ENCODE measurements around the gene RNU1-2. TPM values are rescaled to one million over a fixed set of nuclear protein-coding genes. Genes with fewer than 3 reads are reported as not detected.
A peak's percentile ranks its signal among the peaks of the same experiment; 100 is the strongest.
"Not testable (repeated sequence)": the region's sequence is repeated elsewhere in the genome, so short reads cannot be mapped to it uniquely, and the experiment has no call there.

Gene RNU1-2
- total RNA-seq, 1 donor, result under 0.01 TPM

DNA sequence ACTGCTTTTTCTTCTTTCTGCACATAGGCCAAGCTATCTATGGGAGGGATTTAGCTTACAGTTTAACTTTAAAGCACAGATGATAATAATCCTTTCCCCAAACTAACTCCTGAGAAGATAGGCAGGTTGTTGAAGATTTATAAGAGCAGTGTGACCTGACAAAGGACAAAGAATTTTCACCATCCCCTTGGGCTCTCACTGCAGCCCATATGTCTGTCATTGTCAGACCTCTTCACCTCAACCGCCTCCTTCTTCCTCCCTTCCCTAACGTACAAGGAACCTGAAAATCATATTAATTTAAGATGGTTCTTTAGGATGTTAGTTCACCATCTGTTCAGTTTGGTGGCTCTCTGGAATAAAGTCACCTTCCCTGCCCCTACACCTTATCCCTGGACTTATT, 5.0 kb downstream of the RNU1-2 start:
- TF ChIP-seq, protein P1, sequence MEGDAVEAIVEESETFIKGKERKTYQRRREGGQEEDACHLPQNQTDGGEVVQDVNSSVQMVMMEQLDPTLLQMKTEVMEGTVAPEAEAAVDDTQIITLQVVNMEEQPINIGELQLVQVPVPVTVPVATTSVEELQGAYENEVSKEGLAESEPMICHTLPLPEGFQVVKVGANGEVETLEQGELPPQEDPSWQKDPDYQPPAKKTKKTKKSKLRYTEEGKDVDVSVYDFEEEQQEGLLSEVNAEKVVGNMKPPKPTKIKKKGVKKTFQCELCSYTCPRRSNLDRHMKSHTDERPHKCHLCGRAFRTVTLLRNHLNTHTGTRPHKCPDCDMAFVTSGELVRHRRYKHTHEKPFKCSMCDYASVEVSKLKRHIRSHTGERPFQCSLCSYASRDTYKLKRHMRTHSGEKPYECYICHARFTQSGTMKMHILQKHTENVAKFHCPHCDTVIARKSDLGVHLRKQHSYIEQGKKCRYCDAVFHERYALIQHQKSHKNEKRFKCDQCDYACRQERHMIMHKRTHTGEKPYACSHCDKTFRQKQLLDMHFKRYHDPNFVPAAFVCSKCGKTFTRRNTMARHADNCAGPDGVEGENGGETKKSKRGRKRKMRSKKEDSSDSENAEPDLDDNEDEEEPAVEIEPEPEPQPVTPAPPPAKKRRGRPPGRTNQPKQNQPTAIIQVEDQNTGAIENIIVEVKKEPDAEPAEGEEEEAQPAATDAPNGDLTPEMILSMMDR (IDR thresholded peaks at IDR 0.05; ENCODE audit: insufficient read depth, low read length), result peak; percentile 15
- H3K4me3 ChIP-seq (ENCODE audit: low read depth, low read length), result no peak overlapping the region
- DNase-seq (ENCODE audit: low read depth), result no peak

DNA sequence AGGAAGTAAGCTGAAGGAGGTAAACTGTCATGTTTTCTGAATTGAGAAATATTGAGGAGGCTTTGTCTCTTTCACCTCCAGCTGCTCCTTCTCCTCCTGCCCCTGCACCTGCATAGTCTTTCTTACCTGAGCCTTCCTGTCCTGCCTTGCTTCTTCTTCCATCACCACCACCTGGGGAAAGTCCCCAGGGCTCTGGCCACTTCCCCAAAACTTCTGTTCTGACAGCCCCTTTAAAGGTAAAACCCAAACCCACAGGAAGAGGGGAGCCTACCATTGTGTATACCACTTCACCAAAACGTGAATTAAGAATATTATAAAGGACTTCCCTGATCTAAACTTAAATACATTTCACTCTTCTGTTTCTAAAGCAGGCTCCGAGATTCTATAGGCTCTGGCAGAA, 5.6 kb downstream of the RNU1-2 start:
- DNase-seq (ENCODE audit: low read depth); H3K4me3 ChIP-seq (ENCODE audit: low read depth, low read length): not testable (repeated sequence)

DNA sequence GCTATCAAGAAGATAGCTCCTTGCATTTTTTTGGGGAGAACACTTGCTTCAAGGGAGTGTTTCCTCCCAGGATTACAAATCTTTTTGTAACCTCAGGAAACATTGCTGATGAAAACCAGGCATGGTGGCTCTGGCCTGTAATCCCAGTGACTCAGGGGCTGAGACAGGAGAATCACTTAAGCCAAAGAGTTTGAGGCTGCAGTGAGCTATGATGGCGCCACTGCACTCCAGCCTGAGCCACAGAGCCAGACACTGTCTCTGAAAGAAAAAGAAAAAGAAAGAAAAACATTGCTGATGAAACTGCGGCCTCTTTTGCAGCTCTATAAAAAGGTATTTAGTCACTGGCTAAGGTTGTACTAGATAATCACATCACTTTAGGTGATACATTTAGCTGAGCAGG, 7.3 kb downstream of the RNU1-2 start:
- no peak overlapping the region for H3K4me3 ChIP-seq (ENCODE audit: low read depth, low read length)
- peak; percentile 84 for DNase-seq (ENCODE audit: low read depth)
- TF ChIP-seq, protein P1 (IDR thresholded peaks at IDR 0.05; ENCODE audit: insufficient read depth, low read length), result no peak

DNA sequence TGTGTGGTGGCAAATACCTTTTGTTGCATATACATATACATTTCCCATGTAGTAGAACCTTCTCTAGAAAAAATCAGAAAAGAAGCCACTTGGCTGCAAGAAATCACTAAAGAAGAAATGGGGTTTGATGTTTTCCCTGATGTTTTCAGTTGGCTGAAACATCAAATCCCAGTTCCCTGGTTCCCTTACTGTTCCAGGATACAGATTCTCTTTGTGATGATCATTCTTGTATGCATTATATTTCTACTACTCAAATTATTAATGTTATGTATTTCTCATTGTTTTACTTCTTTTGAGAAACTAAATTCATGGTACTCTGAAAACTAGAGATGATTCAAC, 7.6 kb downstream of the RNU1-2 start:
- no peak for DNase-seq (ENCODE audit: low read depth)
- TF ChIP-seq, protein P1 (IDR thresholded peaks at IDR 0.05; ENCODE audit: insufficient read depth, low read length), result no peak
- no peak overlapping the region for H3K4me3 ChIP-seq (ENCODE audit: low read depth, low read length)

DNA sequence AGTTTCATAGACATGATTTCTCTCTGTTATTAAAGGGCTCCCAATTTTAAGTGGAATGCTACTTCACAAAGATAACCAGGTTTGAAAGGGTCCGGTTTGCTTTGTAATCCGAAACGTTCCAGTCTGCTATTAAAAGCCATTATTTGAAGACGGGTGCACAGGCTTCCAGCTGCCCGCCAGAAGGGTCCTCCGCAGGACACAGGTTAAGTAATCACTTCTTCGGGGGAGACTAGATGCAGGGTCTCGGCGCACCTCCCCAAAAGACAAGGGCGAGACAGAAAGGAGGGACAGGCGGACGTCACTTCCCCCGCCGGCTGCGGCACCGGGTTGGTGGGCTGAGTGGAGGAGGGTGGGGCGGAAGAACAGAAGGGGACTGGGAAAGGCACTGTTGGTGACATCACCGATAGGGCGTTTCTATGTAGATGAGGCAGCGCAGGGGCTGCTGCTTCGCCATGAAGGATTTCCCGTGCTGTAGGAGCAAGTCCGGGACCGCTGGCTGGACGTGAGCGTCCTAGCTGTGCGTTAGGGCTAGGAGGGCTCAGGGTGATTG, 8.9 kb downstream of the RNU1-2 start:
- peak; percentile 99 for DNase-seq (ENCODE audit: low read depth)
- TF ChIP-seq, protein P1 (IDR thresholded peaks at IDR 0.05; ENCODE audit: insufficient read depth, low read length), result no peak
- H3K4me3 ChIP-seq (ENCODE audit: low read depth, low read length), result peak overlapping the region; percentile 70

DNA sequence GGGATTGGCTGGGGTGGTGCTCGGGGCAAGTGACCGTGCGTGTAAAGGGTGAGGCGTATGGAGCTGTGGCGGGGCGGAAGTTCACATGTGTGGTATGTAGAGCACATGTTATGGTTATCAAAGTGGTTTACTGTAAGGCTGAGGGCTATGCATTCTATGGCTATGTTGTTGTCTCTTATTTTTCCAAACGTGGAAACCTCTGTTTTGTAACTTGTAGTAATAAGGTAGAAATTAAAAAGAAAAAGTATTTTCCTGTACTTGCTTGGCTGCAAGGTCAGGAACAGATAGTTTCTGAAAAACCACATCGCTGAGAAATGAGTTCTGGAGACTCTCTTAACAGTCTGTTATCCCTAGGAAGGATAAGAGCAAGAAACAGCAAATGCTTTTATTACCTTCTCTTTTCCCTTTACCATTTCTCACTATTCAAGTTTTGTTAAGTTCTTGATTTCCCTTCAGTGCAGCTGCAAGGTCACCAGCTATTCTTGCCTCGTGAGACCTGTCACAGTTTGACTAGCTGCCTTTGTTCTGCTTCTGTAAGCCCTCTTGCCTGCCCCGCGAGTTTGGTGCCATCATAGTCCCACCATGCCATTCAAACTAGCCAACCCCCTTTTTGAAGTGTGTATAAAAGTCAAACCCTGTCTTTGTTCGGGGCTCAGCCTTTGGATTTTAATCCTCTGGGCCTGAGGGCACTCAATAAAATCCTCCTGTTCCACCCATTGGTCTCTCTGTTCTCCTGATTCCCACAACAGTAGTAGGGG, 9.5 kb downstream of the RNU1-2 start:
- TF ChIP-seq, protein P1 (IDR thresholded peaks at IDR 0.05; ENCODE audit: insufficient read depth, low read length), result no peak
- DNase-seq (ENCODE audit: low read depth), result peak; percentile 98
- H3K4me3 ChIP-seq (ENCODE audit: low read depth, low read length), result peak overlapping the region; percentile 70

DNA sequence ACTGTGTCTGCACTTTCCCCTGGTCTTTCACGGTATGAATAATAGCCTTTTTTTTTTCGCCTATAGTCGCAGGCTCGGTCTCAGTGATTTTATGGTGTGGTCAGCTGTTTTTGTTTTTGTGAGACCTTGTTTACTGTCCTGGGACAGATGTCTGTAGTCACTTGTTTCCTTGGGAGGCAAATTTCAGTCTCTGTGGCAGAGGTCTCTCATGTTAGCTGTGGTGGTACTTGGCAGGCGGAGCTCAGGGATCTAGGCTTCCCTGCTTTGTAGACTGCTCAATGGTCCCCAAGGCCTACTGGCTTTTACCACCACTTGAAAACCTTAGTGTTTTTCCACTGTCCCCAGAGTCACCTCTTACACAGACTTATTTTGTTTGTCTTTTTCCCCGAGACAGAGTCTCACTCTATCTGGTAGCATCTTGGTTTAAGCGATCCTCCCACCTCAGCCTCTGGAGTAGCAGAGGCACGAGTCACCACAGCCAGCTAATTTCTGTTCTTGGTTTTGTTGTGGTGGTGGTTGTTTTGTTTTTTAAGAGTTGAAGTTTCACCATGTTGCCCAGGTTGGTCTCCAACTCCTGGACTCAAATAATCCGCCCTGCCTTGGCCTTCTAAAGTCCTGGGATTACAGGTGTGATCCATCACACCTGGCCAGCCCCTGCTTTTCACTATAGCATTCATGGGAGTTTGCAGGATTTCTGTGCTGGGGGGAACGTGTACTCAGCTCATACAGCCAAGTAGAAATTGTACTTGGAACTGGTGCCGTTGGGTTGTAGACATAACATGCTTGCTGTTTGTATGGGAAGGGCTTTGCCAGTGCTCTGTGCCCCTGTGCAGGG, 10.3 kb downstream of the RNU1-2 start:
- DNase-seq (ENCODE audit: low read depth), result no peak
- TF ChIP-seq, protein P1 (IDR thresholded peaks at IDR 0.05; ENCODE audit: insufficient read depth, low read length), result no peak
- no peak overlapping the region for H3K4me3 ChIP-seq (ENCODE audit: low read depth, low read length)
